Mammary epithelial cell (primary cell): ENCODE measurements around the gene ANKRD18B.
"Not testable (repeated sequence)": the region's sequence is repeated elsewhere in the genome, so short reads cannot be mapped to it uniquely, and the experiment has no call there.

Source experiments
- EZH2 ChIP-seq: IDR thresholded peaks from 2 replicates; pipeline ENCODE4 v1.6.1; 2012; ENCODE audit warnings: low read length, inconsistent platforms, borderline replicate concordance
- TF ChIP-seq, protein P1 (sequence below), 2 donors: IDR thresholded peaks in 1 of 2; conservative IDR thresholded peaks in 1 of 2; 2 replicates each; pipeline ENCODE4 v1.5.1; 2011 to 2012; ENCODE audit warnings: inconsistent platforms in 2 of 2, low read length in 2 of 2, mild to moderate bottlenecking in 2 of 2, control low read depth in 1 of 2, low read depth in 1 of 2; ENCODE audit not compliant: insufficient read depth in 1 of 2; ENCODE audit errors: extremely low read depth in 1 of 2

DNA sequence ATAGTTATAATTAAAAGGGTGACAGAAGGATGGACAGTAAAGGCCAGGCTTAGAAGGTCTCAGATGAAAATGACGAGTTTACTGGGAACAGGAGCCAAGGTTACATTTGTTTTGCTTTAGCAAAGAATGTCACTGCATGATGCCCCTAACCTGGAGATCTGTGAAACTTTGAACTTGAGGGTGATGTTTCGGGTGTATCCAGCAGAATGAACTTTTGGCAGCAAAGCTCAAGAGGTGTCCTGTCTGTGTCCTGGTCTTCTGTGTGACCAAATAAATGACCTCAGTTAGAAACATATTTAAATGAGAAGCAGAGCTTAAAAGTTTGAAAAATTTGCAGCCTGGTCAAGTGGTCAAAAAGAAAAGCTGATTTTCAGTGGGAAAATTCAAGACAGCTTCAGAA, 64.8 kb downstream of the ANKRD18B start:
- TF ChIP-seq, protein P1, sequence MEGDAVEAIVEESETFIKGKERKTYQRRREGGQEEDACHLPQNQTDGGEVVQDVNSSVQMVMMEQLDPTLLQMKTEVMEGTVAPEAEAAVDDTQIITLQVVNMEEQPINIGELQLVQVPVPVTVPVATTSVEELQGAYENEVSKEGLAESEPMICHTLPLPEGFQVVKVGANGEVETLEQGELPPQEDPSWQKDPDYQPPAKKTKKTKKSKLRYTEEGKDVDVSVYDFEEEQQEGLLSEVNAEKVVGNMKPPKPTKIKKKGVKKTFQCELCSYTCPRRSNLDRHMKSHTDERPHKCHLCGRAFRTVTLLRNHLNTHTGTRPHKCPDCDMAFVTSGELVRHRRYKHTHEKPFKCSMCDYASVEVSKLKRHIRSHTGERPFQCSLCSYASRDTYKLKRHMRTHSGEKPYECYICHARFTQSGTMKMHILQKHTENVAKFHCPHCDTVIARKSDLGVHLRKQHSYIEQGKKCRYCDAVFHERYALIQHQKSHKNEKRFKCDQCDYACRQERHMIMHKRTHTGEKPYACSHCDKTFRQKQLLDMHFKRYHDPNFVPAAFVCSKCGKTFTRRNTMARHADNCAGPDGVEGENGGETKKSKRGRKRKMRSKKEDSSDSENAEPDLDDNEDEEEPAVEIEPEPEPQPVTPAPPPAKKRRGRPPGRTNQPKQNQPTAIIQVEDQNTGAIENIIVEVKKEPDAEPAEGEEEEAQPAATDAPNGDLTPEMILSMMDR (conservative IDR thresholded peaks at IDR 0.05 in 1 of 2, IDR thresholded peaks at IDR 0.05 in 1 of 2; ENCODE audit: extremely low read depth in 1 of 2, insufficient read depth in 1 of 2, low read depth in 1 of 2, low read length in 2 of 2) = not testable (repeated sequence)
- not testable (repeated sequence) for TF ChIP-seq EZH2
